Measurements from ENCODE around the gene TCF7L1. TPM values are rescaled to one million over a fixed set of nuclear protein-coding genes. Genes with fewer than 3 reads are reported as not detected.

The TCF7L1 gene
- polyA plus RNA-seq, 1 of the 3 experiments (the other 2 are of a cell fraction) = 3.7 TPM

DNA sequence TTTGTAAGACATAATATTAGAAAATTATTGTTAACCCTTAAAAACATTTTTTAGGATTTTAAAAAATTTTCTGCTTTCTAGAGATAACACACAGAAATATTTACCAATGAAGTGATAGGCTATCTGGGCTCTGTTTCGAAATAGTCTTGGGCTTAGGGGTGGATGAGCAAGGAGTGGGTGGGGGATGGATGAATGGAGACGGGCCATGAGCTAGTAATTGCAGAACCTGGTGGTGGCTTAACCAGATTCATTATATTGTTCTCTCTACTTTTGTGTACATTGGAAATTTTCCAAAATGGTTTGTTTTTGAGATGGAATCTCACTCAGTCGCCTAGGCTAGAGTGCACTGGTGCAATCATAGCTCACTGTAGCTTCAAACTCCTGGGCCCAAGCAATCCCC lies 89.6 kb downstream of the TCF7L1 start:
- TF ChIP-seq, protein P1, sequence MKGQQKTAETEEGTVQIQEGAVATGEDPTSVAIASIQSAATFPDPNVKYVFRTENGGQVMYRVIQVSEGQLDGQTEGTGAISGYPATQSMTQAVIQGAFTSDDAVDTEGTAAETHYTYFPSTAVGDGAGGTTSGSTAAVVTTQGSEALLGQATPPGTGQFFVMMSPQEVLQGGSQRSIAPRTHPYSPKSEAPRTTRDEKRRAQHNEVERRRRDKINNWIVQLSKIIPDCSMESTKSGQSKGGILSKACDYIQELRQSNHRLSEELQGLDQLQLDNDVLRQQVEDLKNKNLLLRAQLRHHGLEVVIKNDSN (IDR thresholded peaks at IDR 0.05; ENCODE audit: borderline replicate concordance, low read depth) = no peak
- TF ChIP-seq MXI1 (IDR thresholded peaks at IDR 0.05; ENCODE audit: low read depth, low read length) (no peak), RFX5 (IDR thresholded peaks at IDR 0.05; ENCODE audit: low read length) (no peak), NFIC (IDR thresholded peaks at IDR 0.05; ENCODE audit: borderline replicate concordance) (no peak), RCOR1 (IDR thresholded peaks at IDR 0.05; ENCODE audit: low read length) (no peak), TAF1 (IDR thresholded peaks at IDR 0.05; ENCODE audit: borderline replicate concordance, low read depth, low read length) (no peak), FOXJ3 (CRISPR knock-in tag; IDR thresholded peaks at IDR 0.05) (no peak), FOXM1 (IDR thresholded peaks at IDR 0.05; ENCODE audit: low read depth) (no peak), EZH2phosphoT487 (IDR thresholded peaks at IDR 0.05; ENCODE audit: borderline replicate concordance, low read depth) (no peak), FOSL2 (IDR thresholded peaks at IDR 0.05; ENCODE audit: borderline replicate concordance, low read depth) (no peak), SMC3 (IDR thresholded peaks at IDR 0.05; ENCODE audit: low read depth, low read length) (no peak), SIN3A (IDR thresholded peaks at IDR 0.05; ENCODE audit: borderline replicate concordance, low read depth, low read length) (no peak), TCF12 (IDR thresholded peaks at IDR 0.05) (no peak)
- TF ChIP-seq, protein P2, sequence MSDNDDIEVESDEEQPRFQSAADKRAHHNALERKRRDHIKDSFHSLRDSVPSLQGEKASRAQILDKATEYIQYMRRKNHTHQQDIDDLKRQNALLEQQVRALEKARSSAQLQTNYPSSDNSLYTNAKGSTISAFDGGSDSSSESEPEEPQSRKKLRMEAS (IDR thresholded peaks at IDR 0.05; ENCODE audit: low read depth) = no peak
- no peak overlapping the region for H3K27ac ChIP-seq (ENCODE audit: low read depth in 2 of 2, low read length in 1 of 2)

DNA sequence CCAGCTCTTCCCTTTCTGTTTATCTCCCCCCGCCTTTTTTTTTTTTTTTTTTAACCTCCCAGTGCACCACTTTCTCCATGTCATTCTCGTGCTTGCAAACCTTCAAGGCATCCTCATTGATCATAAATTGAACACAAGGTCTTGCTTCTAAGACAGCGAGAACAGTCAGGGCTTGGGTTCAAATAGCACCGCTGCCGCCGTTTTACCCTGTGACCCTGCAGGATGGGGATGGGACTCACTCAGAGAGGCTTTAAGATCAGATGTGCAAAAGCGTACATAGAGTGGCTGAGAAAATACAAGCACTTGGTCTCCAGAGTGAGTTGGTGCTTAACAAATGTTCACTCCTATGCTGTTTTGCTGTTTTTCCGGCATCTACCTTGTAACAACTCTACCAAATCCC lies 93.6 kb downstream of the TCF7L1 start:
- TF ChIP-seq MEF2A (IDR thresholded peaks at IDR 0.05; ENCODE audit: borderline replicate concordance, low read depth) (no peak), GATA2 (CRISPR knock-in tag; IDR thresholded peaks at IDR 0.05) (no peak)
- TF ChIP-seq, protein P3, sequence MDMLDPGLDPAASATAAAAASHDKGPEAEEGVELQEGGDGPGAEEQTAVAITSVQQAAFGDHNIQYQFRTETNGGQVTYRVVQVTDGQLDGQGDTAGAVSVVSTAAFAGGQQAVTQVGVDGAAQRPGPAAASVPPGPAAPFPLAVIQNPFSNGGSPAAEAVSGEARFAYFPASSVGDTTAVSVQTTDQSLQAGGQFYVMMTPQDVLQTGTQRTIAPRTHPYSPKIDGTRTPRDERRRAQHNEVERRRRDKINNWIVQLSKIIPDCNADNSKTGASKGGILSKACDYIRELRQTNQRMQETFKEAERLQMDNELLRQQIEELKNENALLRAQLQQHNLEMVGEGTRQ (IDR thresholded peaks at IDR 0.05; ENCODE audit: borderline replicate concordance, low read depth, low read length) = no peak
- TF ChIP-seq, protein P4, sequence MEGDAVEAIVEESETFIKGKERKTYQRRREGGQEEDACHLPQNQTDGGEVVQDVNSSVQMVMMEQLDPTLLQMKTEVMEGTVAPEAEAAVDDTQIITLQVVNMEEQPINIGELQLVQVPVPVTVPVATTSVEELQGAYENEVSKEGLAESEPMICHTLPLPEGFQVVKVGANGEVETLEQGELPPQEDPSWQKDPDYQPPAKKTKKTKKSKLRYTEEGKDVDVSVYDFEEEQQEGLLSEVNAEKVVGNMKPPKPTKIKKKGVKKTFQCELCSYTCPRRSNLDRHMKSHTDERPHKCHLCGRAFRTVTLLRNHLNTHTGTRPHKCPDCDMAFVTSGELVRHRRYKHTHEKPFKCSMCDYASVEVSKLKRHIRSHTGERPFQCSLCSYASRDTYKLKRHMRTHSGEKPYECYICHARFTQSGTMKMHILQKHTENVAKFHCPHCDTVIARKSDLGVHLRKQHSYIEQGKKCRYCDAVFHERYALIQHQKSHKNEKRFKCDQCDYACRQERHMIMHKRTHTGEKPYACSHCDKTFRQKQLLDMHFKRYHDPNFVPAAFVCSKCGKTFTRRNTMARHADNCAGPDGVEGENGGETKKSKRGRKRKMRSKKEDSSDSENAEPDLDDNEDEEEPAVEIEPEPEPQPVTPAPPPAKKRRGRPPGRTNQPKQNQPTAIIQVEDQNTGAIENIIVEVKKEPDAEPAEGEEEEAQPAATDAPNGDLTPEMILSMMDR (IDR thresholded peaks at IDR 0.05) = no peak
- TF ChIP-seq, protein P5, sequence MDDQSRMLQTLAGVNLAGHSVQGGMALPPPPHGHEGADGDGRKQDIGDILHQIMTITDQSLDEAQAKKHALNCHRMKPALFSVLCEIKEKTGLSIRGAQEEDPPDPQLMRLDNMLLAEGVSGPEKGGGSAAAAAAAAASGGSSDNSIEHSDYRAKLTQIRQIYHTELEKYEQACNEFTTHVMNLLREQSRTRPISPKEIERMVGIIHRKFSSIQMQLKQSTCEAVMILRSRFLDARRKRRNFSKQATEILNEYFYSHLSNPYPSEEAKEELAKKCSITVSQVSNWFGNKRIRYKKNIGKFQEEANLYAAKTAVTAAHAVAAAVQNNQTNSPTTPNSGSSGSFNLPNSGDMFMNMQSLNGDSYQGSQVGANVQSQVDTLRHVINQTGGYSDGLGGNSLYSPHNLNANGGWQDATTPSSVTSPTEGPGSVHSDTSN (IDR thresholded peaks at IDR 0.05) = no peak
- Histone ChIP-seq H3K4me3 (ENCODE audit: low read depth in 2 of 2, low read length in 1 of 2) (no peak overlapping the region), H3K27me3 (ENCODE audit: insufficient read depth) (no peaks in the 10 kb centered on the region), H4K20me1 (ENCODE audit: insufficient read depth) (no peaks in the 10 kb centered on the region), H3K4me2 (no peak overlapping the region), H3K4me1 (ENCODE audit: control insufficient read depth in 1 of 2, insufficient read depth in 2 of 2, low read depth in 1 of 2, low read length in 1 of 2) (no peaks in the 10 kb centered on the region; a peak in 1 of 4 replicates), H3K9ac (no peak overlapping the region), H3K79me2 (ENCODE audit: insufficient read depth) (no peaks in the 10 kb centered on the region; the same call in 1 of the 2 replicates), H3K9me2 (no peaks in the 10 kb centered on the region), H3K27ac (ENCODE audit: low read depth in 2 of 2, low read length in 1 of 2) (no peak overlapping the region), H3K9me3 (no peaks in the 10 kb centered on the region), H2AFZ (ENCODE audit: low read depth) (no peak overlapping the region), H3K36me3 (replicated peaks in 1 of 2; ENCODE audit: control insufficient read depth in 1 of 2, insufficient read depth in 2 of 2, low read length in 1 of 2) (no peaks in the 10 kb centered on the region), H3F3A (replicated peaks; ENCODE audit: insufficient read depth) (no peaks in the 10 kb centered on the region)
- CTCF ChIA-PET = interaction anchor here (0.9 to 1.2 kb wide), 2 partner anchors 63 to 160 kb away, joined by 3 read pairs; no protein-coding TSS in a partner anchor
- DNase-seq = no peak
- 91% methylated on average over 8 of the region's 8 CpGs for WGBS (ENCODE audit: low lambda C conversion rate)
- POLR2A ChIA-PET = no interaction called here

More for the DNA sequence above, 89.6 kb downstream of the TCF7L1 start:
- no peak overlapping the region for H2AFZ ChIP-seq (ENCODE audit: low read depth)
- DNase-seq = peak; percentile 36
- no peaks in the 10 kb centered on the region for H3K36me3 ChIP-seq (replicated peaks in 1 of 2; ENCODE audit: control insufficient read depth in 1 of 2, insufficient read depth in 2 of 2, low read length in 1 of 2)
- CTCF ChIA-PET = interaction anchor here (1.1 kb wide), 2 partner anchors 43 to 90 kb away, joined by 3 to 4 read pairs; partner anchors contain the start of gene TCF7L1
- no peak overlapping the region for H3K9ac ChIP-seq
- WGBS (ENCODE audit: low lambda C conversion rate) = 54% methylated on average over 3 of the region's 3 CpGs
- H3K4me3 ChIP-seq (ENCODE audit: low read depth in 2 of 2, low read length in 1 of 2) = no peak overlapping the region
- no peaks in the 10 kb centered on the region for H3K9me3 ChIP-seq
- no peaks in the 10 kb centered on the region for H4K20me1 ChIP-seq (ENCODE audit: insufficient read depth)
- no peaks in the 10 kb centered on the region; a peak in 1 of 4 replicates for H3K4me1 ChIP-seq (ENCODE audit: control insufficient read depth in 1 of 2, insufficient read depth in 2 of 2, low read depth in 1 of 2, low read length in 1 of 2)
- no peak overlapping the region for H3K4me2 ChIP-seq
- H3K79me2 ChIP-seq (ENCODE audit: insufficient read depth) = no peaks in the 10 kb centered on the region
- POLR2A ChIA-PET = no interaction called here
- no peaks in the 10 kb centered on the region for H3K27me3 ChIP-seq (ENCODE audit: insufficient read depth)
- peaks cover 3% of the 10 kb centered on the region for H3F3A ChIP-seq (replicated peaks; ENCODE audit: insufficient read depth)
- no peaks in the 10 kb centered on the region for H3K9me2 ChIP-seq

Data from SK-N-SH (cell line).